Upper lobe of right lung (tissue), 1 donor: ENCODE results near the gene GRIK3. TPM values are rescaled to one million over a fixed set of nuclear protein-coding genes. Genes with fewer than 3 reads are reported as not detected.

Source experiments
- ATAC-seq: fragments of 200-7000 bp; cut with Tn5 transposase; one replicate; pipeline ENCODE4 v1.9.1; 2020; ENCODE audit warnings: mild to moderate bottlenecking, moderate library complexity
- DNase-seq: peaks from one replicate; pipeline ENCODE4 v3.0.0-alpha.2; 2020
- H3K27ac ChIP-seq: fragments of 200-600 bp; one replicate; pipeline ENCODE4 v1.8.0; 2022
- H3K27me3 ChIP-seq: fragments of 200-600 bp; one replicate; pipeline ENCODE4 v1.8.0; 2022; ENCODE audit warnings: mild to moderate bottlenecking
- H3K36me3 ChIP-seq: fragments of 200-600 bp; one replicate; pipeline ENCODE4 v1.8.0; 2022
- H3K4me1 ChIP-seq: fragments of 200-600 bp; one replicate; pipeline ENCODE4 v1.8.0; 2022
- H3K4me3 ChIP-seq: fragments of 200-600 bp; one replicate; pipeline ENCODE4 v1.8.0; 2022; ENCODE audit warnings: mild to moderate bottlenecking
- H3K9me3 ChIP-seq: fragments of 200-600 bp; one replicate; pipeline ENCODE4 v1.8.0; 2022
- CTCF ChIP-seq: fragments of 200-600 bp; IDR thresholded peaks from one replicate; pipeline ENCODE4 v1.8.0; 2022; ENCODE audit warnings: antibody characterized with exemption
- intact Hi-C: fragments of 100-400 bp; cut with DNase I; formaldehyde crosslinking; loops from one replicate; pipeline ENCODE4 v1.11.0; 2022
- total RNA-seq: library from RNA; stranded (reverse); fragmentation: NEBNext Ultra II Directional; extraction: Animal tissue kit (Norgen Biotek cat#: 25700); gene quantifications from one replicate; pipeline ENCODE4 v1.2.1, GENCODE V29; 2021
- donor health status: DM: no; HTN: yes; CAD: no; lungs with severe emphysema.

Gene GRIK3
- total RNA-seq, 1 donor from 2014 or later: not detected

DNA sequence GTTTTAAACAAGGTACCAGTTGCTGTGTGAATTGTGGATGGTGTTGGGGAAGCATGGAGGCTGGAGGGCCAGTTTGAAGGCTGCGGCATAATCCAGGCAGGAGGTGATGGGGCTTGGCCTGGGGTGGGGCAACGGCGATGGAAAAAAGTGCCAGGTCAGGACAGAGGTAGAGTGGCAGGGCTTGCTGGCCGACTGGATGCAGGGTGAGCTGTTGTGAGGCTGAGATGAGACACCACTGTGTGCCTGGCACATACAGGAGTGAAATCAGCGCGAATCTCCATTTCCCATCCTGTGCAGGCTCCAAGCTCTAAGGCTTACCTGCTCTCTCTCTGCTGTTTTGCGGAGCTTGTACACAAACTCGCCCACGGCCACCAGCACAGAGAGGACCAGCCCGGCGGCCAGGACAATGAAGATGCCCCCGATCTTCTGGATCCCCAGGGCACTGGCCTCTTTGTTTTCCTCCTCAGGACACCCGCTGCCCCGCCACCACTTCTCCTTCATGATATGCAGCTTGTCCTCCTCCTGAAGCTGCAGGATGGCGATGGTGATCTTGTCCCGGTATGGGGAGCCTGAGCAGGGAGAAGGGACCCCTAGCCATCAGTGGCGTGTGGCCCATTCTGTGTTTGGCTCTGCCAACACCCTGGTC, 229.5 kb downstream of the GRIK3 start:
- Histone ChIP-seq H3K4me3 (no peak overlapping the region), H3K9me3 (no peaks in the 10 kb centered on the region), H3K27ac (no peak overlapping the region), H3K36me3 (no peaks in the 10 kb centered on the region), H3K27me3 (no peaks in the 10 kb centered on the region), H3K4me1 (no peaks in the 10 kb centered on the region)
- no peak for ATAC-seq
- intact Hi-C loops: no loop called here
- TF ChIP-seq CTCF: no peak
- DNase-seq: no peak

- Histone ChIP-seq H3K27ac (no peak overlapping the region), H3K36me3 (no peaks in the 10 kb centered on the region), H3K9me3 (no peaks in the 10 kb centered on the region), H3K4me1 (no peaks in the 10 kb centered on the region), H3K4me3 (no peak overlapping the region), H3K27me3 (no peaks in the 10 kb centered on the region)
- TF ChIP-seq CTCF: no peak
- intact Hi-C loops: no loop called here
- ATAC-seq (no peak), DNase-seq (no peak)
Measured at GRCh38 chr1:36803868-36804570, 230.3 kb downstream of the GRIK3 start.

DNA sequence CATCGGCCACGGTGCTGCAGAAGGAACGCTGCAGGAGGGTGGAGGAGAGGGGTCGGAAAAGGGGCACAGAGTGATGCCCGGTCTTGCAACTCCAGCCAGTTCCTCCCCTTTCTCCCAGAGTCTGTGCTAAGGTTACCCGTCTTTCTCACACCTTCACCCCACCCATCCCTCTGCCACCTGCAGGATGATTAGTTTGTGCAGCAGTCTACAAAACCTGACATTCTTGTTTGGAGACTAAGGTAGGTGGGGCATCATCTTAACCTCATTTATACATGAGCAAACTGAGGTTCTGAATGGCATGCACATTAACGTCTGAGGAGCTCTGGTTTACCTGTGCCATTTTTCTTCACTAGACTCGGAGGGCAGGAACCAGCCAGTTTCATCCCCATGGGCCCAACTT, 232.3 kb downstream of the GRIK3 start:
- Histone ChIP-seq H3K4me3 (no peak overlapping the region), H3K36me3 (no peaks in the 10 kb centered on the region), H3K27ac (no peak overlapping the region), H3K4me1 (no peaks in the 10 kb centered on the region), H3K9me3 (no peaks in the 10 kb centered on the region), H3K27me3 (no peaks in the 10 kb centered on the region)
- no peak for TF ChIP-seq CTCF
- intact Hi-C loops: no loop called here
- DNase-seq (no peak), ATAC-seq (peak; percentile 5)

DNA sequence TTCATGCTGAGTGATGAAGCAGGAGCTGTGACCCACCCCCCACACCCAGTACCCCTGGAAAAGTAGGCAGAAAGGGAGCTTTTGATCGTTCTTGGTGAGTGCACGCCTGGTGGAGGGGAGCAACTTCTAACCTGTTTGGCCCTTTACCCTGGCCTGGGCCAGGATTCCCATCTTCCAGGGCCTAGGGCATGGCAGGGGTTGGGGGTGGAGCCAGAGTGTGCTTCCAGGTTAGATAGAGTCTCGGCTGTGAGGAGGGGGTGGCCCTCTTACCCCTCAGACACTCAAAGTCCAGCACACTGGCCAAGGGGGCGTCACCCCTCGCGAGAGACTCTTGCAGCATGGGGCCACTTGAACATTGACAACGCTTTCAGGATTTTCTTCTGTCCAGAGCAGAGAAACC, 236.6 kb downstream of the GRIK3 start:
- H3K4me1 ChIP-seq: no peaks in the 10 kb centered on the region
- TF ChIP-seq CTCF: no peak
- no peak for DNase-seq
- no peak overlapping the region for H3K4me3 ChIP-seq
- no peaks in the 10 kb centered on the region for H3K36me3 ChIP-seq
- H3K9me3 ChIP-seq: no peaks in the 10 kb centered on the region
- H3K27ac ChIP-seq: no peak overlapping the region
- no peak for ATAC-seq
- H3K27me3 ChIP-seq: no peaks in the 10 kb centered on the region
- intact Hi-C loops: no loop called here

- Histone ChIP-seq H3K9me3 (no peaks in the 10 kb centered on the region), H3K4me1 (no peaks in the 10 kb centered on the region), H3K36me3 (no peaks in the 10 kb centered on the region), H3K4me3 (no peak overlapping the region), H3K27me3 (no peaks in the 10 kb centered on the region), H3K27ac (no peak overlapping the region)
- DNase-seq: no peak
- TF ChIP-seq CTCF: no peak
- intact Hi-C loops: no loop called here
- no peak for ATAC-seq
Measured at GRCh38 chr1:36796733-36797132, 237.6 kb downstream of the GRIK3 start.
